ENCODE results near the gene P3H1.

P3H1 gene

GRCh38 chr1:42735056-42735455 lies 31.8 kb downstream of the P3H1 start:
- no peak overlapping the region for H4K5ac ChIP-seq (ENCODE audit: low read length)
- no peaks in the 10 kb centered on the region for H3K79me2 ChIP-seq (ENCODE audit: control insufficient read depth, insufficient read depth, low read length)
- H3K4me1 ChIP-seq (ENCODE audit: control insufficient read depth, low read depth, low read length): peaks cover 2% of the 10 kb centered on the region
- no peak overlapping the region for H3K9ac ChIP-seq (ENCODE audit: low read length)
- H3K18ac ChIP-seq (ENCODE audit: low read length): no peak overlapping the region
- no peaks in the 10 kb centered on the region for H3K79me1 ChIP-seq (ENCODE audit: low read length)
- no peak overlapping the region for H3K4me2 ChIP-seq (ENCODE audit: low read length)
- no peak overlapping the region for H2AK5ac ChIP-seq (ENCODE audit: low read length)
- H3K27me3 ChIP-seq (ENCODE audit: insufficient read depth, low read length, poor library complexity): no peaks in the 10 kb centered on the region
- no peak overlapping the region for H3K4ac ChIP-seq (ENCODE audit: low read depth, low read length)
- no peak overlapping the region for H4K8ac ChIP-seq (ENCODE audit: low read depth, low read length)
- no peak overlapping the region for H2BK120ac ChIP-seq (ENCODE audit: low read depth, low read length)
- WGBS (ENCODE audit: extremely low coverage, insufficient coverage, low lambda C conversion rate): no CpG with 5 or more reads among the region's 11 CpGs
- H3K56ac ChIP-seq (ENCODE audit: low read length): no peak overlapping the region
- no peak overlapping the region for H2BK15ac ChIP-seq (replicated peaks; ENCODE audit: low read depth)
- H3K23ac ChIP-seq (ENCODE audit: low read length): no peak overlapping the region
- no peak overlapping the region for H3K4me3 ChIP-seq (ENCODE audit: low read length)
- H3K36me3 ChIP-seq (ENCODE audit: control insufficient read depth, insufficient read depth, low read length): no peaks in the 10 kb centered on the region
- no peak overlapping the region for H3K27ac ChIP-seq (ENCODE audit: low read depth, low read length)
- DNase-seq: no peak
- H2BK5ac ChIP-seq (ENCODE audit: low read length): no peak overlapping the region

DNA sequence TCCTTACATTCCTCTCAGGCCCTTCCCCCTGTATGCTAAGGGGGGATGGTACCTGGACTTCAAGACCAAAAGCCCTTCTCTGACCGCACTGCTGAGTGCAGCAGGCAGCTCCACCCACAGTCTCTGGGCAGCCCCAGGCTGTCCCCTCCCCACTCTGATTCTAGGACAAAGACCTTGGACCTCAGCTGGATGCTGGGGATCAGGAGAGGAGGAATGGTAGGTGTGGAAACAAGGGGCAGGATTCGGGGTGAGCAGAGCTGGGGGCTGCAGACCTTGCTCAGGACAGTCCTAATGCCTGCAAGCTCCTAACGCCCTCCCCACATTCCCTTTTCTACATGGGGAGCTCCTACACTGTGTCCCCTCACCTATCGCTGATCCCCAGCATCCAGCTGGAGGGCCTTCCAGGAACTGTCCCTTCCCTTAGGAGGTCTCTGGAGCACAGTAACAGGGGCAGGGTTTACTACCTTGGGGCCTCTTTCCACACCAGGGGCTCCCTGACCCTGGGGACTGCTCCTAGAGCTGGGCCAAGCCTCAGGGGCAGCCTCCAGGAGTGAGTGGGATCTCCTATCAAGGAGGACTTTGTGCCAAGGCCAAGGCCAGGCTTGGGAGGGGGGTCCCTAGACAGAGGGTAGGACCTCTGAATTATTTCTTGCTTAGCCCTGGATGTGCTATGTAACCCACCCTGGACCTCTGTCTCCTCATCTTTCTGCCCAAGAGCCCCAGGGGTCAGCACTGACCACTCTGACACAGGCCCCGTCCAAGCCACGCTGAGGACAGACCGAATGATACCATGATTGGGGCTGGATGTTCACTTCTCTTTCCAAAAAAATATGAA lies 32.4 kb downstream of the P3H1 start:
- H3K27ac ChIP-seq (ENCODE audit: low read depth, low read length): no peak overlapping the region
- no peak overlapping the region for H3K9ac ChIP-seq (ENCODE audit: low read length)
- H3K27me3 ChIP-seq (ENCODE audit: insufficient read depth, low read length, poor library complexity): no peaks in the 10 kb centered on the region
- H2AK5ac ChIP-seq (ENCODE audit: low read length): no peak overlapping the region
- no peak overlapping the region for H3K18ac ChIP-seq (ENCODE audit: low read length)
- no peak overlapping the region for H3K4me3 ChIP-seq (ENCODE audit: low read length)
- H2BK5ac ChIP-seq (ENCODE audit: low read length): no peak overlapping the region
- no peaks in the 10 kb centered on the region for H3K79me2 ChIP-seq (ENCODE audit: control insufficient read depth, insufficient read depth, low read length)
- peak; percentile 57 for DNase-seq
- H3K4me2 ChIP-seq (ENCODE audit: low read length): no peak overlapping the region
- H3K4ac ChIP-seq (ENCODE audit: low read depth, low read length): no peak overlapping the region
- H3K4me1 ChIP-seq (ENCODE audit: control insufficient read depth, low read depth, low read length): no peaks in the 10 kb centered on the region
- H2BK15ac ChIP-seq (replicated peaks; ENCODE audit: low read depth): no peak overlapping the region
- no peaks in the 10 kb centered on the region for H3K36me3 ChIP-seq (ENCODE audit: control insufficient read depth, insufficient read depth, low read length)
- H3K79me1 ChIP-seq (ENCODE audit: low read length): no peaks in the 10 kb centered on the region
- H4K5ac ChIP-seq (ENCODE audit: low read length): no peak overlapping the region
- H3K23ac ChIP-seq (ENCODE audit: low read length): no peak overlapping the region
- no CpG with 5 or more reads among the region's 7 CpGs for WGBS (ENCODE audit: extremely low coverage, insufficient coverage, low lambda C conversion rate)
- H2BK120ac ChIP-seq (ENCODE audit: low read depth, low read length): no peak overlapping the region
- no peak overlapping the region for H4K8ac ChIP-seq (ENCODE audit: low read depth, low read length)
- H3K56ac ChIP-seq (ENCODE audit: low read length): no peak overlapping the region

DNA sequence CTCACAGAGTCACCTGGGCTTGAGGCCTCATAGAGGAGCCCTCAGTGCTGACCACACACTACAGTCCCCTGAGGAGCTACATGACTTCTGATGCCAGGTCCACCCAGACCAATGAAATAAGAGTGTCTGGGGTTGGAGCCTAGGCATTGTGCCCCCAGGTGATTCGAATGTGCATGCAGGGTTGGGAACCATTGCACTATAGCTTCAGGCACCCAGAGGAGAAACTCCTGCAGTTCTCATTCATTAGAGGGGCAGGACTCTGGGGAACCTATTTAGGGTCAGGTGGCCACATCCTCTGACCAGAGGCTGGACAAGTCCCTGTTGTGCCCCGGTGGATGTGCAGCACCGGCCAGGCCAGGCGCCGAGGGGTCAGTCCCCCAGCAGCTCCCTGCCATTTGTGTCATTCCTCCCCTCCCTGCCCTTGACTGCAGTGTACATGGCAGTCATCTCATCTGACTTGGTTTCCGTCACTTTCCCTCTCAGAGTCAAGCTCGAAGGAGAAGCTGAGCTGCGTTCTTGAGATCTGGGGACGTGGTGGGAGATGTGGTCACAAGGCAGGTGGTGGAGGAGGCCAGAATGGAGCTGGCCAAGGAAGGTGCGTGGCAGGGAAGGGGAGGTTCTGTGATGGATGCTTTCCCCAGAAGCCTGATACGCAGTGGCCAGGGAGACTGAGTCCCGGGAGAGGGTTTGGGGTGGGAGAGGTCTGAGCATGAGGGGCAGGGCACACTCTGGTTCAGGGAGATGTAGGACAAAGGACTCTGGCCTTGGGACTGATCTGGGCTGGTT lies 33.2 kb downstream of the P3H1 start:
- Histone ChIP-seq H3K79me1 (ENCODE audit: low read length) (no peaks in the 10 kb centered on the region), H3K18ac (ENCODE audit: low read length) (no peak overlapping the region), H3K56ac (ENCODE audit: low read length) (no peak overlapping the region), H2BK5ac (ENCODE audit: low read length) (no peak overlapping the region), H3K4ac (ENCODE audit: low read depth, low read length) (no peak overlapping the region), H2AK5ac (ENCODE audit: low read length) (no peak overlapping the region), H3K27ac (ENCODE audit: low read depth, low read length) (no peak overlapping the region), H4K5ac (ENCODE audit: low read length) (no peak overlapping the region), H2BK15ac (replicated peaks; ENCODE audit: low read depth) (no peak overlapping the region), H3K4me2 (ENCODE audit: low read length) (no peak overlapping the region), H4K8ac (ENCODE audit: low read depth, low read length) (no peak overlapping the region), H3K27me3 (ENCODE audit: insufficient read depth, low read length, poor library complexity) (no peaks in the 10 kb centered on the region), H3K4me3 (ENCODE audit: low read length) (no peak overlapping the region), H3K23ac (ENCODE audit: low read length) (no peak overlapping the region), H3K9ac (ENCODE audit: low read length) (no peak overlapping the region), H3K36me3 (ENCODE audit: control insufficient read depth, insufficient read depth, low read length) (no peaks in the 10 kb centered on the region), H3K4me1 (ENCODE audit: control insufficient read depth, low read depth, low read length) (no peaks in the 10 kb centered on the region), H3K79me2 (ENCODE audit: control insufficient read depth, insufficient read depth, low read length) (no peaks in the 10 kb centered on the region), H2BK120ac (ENCODE audit: low read depth, low read length) (no peak overlapping the region)
- no peak for DNase-seq
- no CpG with 5 or more reads among the region's 12 CpGs for WGBS (ENCODE audit: extremely low coverage, insufficient coverage, low lambda C conversion rate)

GRCh38 chr1:42732126-42732680 lies 34.6 kb downstream of the P3H1 start:
- no peaks in the 10 kb centered on the region for H3K27me3 ChIP-seq (ENCODE audit: insufficient read depth, low read length, poor library complexity)
- no CpG with 5 or more reads among the region's 10 CpGs for WGBS (ENCODE audit: extremely low coverage, insufficient coverage, low lambda C conversion rate)
- no peak overlapping the region for H3K9ac ChIP-seq (ENCODE audit: low read length)
- no peak overlapping the region for H2AK5ac ChIP-seq (ENCODE audit: low read length)
- no peak overlapping the region for H4K8ac ChIP-seq (ENCODE audit: low read depth, low read length)
- no peak overlapping the region for H3K56ac ChIP-seq (ENCODE audit: low read length)
- no peak overlapping the region for H3K18ac ChIP-seq (ENCODE audit: low read length)
- H2BK15ac ChIP-seq (replicated peaks; ENCODE audit: low read depth): no peak overlapping the region
- DNase-seq: no peak
- H3K4me3 ChIP-seq (ENCODE audit: low read length): no peak overlapping the region
- no peaks in the 10 kb centered on the region for H3K79me2 ChIP-seq (ENCODE audit: control insufficient read depth, insufficient read depth, low read length)
- H3K4ac ChIP-seq (ENCODE audit: low read depth, low read length): no peak overlapping the region
- no peak overlapping the region for H4K5ac ChIP-seq (ENCODE audit: low read length)
- H2BK120ac ChIP-seq (ENCODE audit: low read depth, low read length): no peak overlapping the region
- no peaks in the 10 kb centered on the region for H3K79me1 ChIP-seq (ENCODE audit: low read length)
- H3K36me3 ChIP-seq (ENCODE audit: control insufficient read depth, insufficient read depth, low read length): no peaks in the 10 kb centered on the region
- H3K4me1 ChIP-seq (ENCODE audit: control insufficient read depth, low read depth, low read length): no peaks in the 10 kb centered on the region
- H3K4me2 ChIP-seq (ENCODE audit: low read length): no peak overlapping the region
- no peak overlapping the region for H3K27ac ChIP-seq (ENCODE audit: low read depth, low read length)
- no peak overlapping the region for H3K23ac ChIP-seq (ENCODE audit: low read length)
- no peak overlapping the region for H2BK5ac ChIP-seq (ENCODE audit: low read length)

DNA sequence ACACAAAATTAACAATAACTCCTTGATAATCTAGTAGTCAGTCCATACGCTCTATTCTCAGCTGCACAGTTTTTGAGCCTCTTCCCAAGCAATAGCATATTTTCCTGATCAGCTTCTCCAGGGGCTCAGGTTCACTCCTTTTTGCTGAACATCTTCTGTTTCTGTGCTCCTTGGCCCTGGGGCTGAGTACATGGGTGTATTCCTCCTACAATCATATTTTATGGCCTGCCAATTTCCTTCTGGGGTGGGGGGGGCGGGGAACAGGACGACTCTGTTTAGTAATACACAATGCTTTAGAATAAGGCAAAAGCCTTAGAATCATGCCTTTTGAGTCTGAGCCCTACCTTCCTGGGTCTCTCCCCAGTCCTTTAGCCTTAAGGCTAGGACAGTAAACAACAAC lies 35.2 kb downstream of the P3H1 start:
- Histone ChIP-seq H3K4ac (ENCODE audit: low read depth, low read length) (no peak overlapping the region), H3K56ac (ENCODE audit: low read length) (no peak overlapping the region), H3K23ac (ENCODE audit: low read length) (no peak overlapping the region), H4K5ac (ENCODE audit: low read length) (no peak overlapping the region), H3K4me2 (ENCODE audit: low read length) (no peak overlapping the region), H3K4me3 (ENCODE audit: low read length) (no peak overlapping the region), H3K4me1 (ENCODE audit: control insufficient read depth, low read depth, low read length) (no peaks in the 10 kb centered on the region), H3K36me3 (ENCODE audit: control insufficient read depth, insufficient read depth, low read length) (no peaks in the 10 kb centered on the region), H3K27ac (ENCODE audit: low read depth, low read length) (no peak overlapping the region), H2BK15ac (replicated peaks; ENCODE audit: low read depth) (no peak overlapping the region), H3K79me1 (ENCODE audit: low read length) (no peaks in the 10 kb centered on the region), H2AK5ac (ENCODE audit: low read length) (no peak overlapping the region), H2BK5ac (ENCODE audit: low read length) (no peak overlapping the region), H3K9ac (ENCODE audit: low read length) (no peak overlapping the region), H3K27me3 (ENCODE audit: insufficient read depth, low read length, poor library complexity) (no peaks in the 10 kb centered on the region), H4K8ac (ENCODE audit: low read depth, low read length) (no peak overlapping the region), H2BK120ac (ENCODE audit: low read depth, low read length) (no peak overlapping the region), H3K18ac (ENCODE audit: low read length) (no peak overlapping the region), H3K79me2 (ENCODE audit: control insufficient read depth, insufficient read depth, low read length) (no peaks in the 10 kb centered on the region)
- DNase-seq: no peak
- no CpG with 5 or more reads among the region's 3 CpGs for WGBS (ENCODE audit: extremely low coverage, insufficient coverage, low lambda C conversion rate)

All from mesendoderm (in vitro differentiated cells).